ENCODE measurements around the gene RCN2. TPM values are rescaled to one million over a fixed set of nuclear protein-coding genes. Genes with fewer than 3 reads are reported as not detected.

RCN2 gene
- total and polyA plus RNA-seq, 2 donors (not counting 1 experiment from before 2014, with no cell fraction given): 46.6 to 106 TPM

- Histone ChIP-seq H3K36me3 (ENCODE audit: control insufficient read depth, insufficient read depth, low read length) (no peaks in the 10 kb centered on the region), H3K9ac (ENCODE audit: insufficient read depth, low read length) (no peak overlapping the region), H3K27me3 (ENCODE audit: control insufficient read depth, insufficient read depth, low read length) (no peaks in the 10 kb centered on the region), H4K20me1 (ENCODE audit: control insufficient read depth, extremely low read depth, insufficient read depth, low read length) (no peaks in the 10 kb centered on the region), H2AFZ (ENCODE audit: low read length) (no peak overlapping the region), H3K79me2 (ENCODE audit: control insufficient read depth, insufficient read depth, low read length) (no peaks in the 10 kb centered on the region), H3K4me2 (ENCODE audit: extremely low read depth, insufficient read depth, low read length) (no peak overlapping the region), H3K27ac (ENCODE audit: insufficient read depth, low read length) (no peak overlapping the region), H3K9me3 (ENCODE audit: control insufficient read depth, insufficient read depth, low read depth, low read length) (no peaks in the 10 kb centered on the region), H3K4me1 (ENCODE audit: control insufficient read depth, extremely low read depth, insufficient read depth, low read length) (peaks cover 8% of the 10 kb centered on the region), H3K4me3 (replicated peaks in 1 of 4; ENCODE audit: control extremely low read depth in 1 of 4, insufficient read depth in 1 of 4, low read depth in 3 of 4, low read length in 4 of 4) (no peak overlapping the region)
- TF ChIP-seq, protein P1, sequence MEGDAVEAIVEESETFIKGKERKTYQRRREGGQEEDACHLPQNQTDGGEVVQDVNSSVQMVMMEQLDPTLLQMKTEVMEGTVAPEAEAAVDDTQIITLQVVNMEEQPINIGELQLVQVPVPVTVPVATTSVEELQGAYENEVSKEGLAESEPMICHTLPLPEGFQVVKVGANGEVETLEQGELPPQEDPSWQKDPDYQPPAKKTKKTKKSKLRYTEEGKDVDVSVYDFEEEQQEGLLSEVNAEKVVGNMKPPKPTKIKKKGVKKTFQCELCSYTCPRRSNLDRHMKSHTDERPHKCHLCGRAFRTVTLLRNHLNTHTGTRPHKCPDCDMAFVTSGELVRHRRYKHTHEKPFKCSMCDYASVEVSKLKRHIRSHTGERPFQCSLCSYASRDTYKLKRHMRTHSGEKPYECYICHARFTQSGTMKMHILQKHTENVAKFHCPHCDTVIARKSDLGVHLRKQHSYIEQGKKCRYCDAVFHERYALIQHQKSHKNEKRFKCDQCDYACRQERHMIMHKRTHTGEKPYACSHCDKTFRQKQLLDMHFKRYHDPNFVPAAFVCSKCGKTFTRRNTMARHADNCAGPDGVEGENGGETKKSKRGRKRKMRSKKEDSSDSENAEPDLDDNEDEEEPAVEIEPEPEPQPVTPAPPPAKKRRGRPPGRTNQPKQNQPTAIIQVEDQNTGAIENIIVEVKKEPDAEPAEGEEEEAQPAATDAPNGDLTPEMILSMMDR (conservative IDR thresholded peaks at IDR 0.05 in 1 of 2, IDR thresholded peaks at IDR 0.05 in 1 of 2; ENCODE audit: low read depth in 1 of 2, low read length in 2 of 2): no peak
- TF ChIP-seq EZH2 (IDR thresholded peaks at IDR 0.05; ENCODE audit: low read length, missing control alignments): no peak
- DNase-seq (ENCODE audit: low read depth in 2 of 2): no peak
These were observed 68.4 kb downstream of the RCN2 start for GRCh38 chr15:76999996-77000395.

GRCh38 chr15:77001351-77001750 lies 69.8 kb downstream of the RCN2 start:
- Histone ChIP-seq H3K27ac (ENCODE audit: insufficient read depth, low read length) (no peak overlapping the region), H4K20me1 (ENCODE audit: control insufficient read depth, extremely low read depth, insufficient read depth, low read length) (no peaks in the 10 kb centered on the region), H3K27me3 (ENCODE audit: control insufficient read depth, insufficient read depth, low read length) (peaks cover under 1% of the 10 kb centered on the region), H2AFZ (ENCODE audit: low read length) (no peak overlapping the region), H3K4me2 (ENCODE audit: extremely low read depth, insufficient read depth, low read length) (no peak overlapping the region), H3K4me1 (ENCODE audit: control insufficient read depth, extremely low read depth, insufficient read depth, low read length) (peaks cover 5% of the 10 kb centered on the region), H3K79me2 (ENCODE audit: control insufficient read depth, insufficient read depth, low read length) (no peaks in the 10 kb centered on the region), H3K9ac (ENCODE audit: insufficient read depth, low read length) (no peak overlapping the region), H3K9me3 (ENCODE audit: control insufficient read depth, insufficient read depth, low read depth, low read length) (no peaks in the 10 kb centered on the region), H3K4me3 (replicated peaks in 1 of 4; ENCODE audit: control extremely low read depth in 1 of 4, insufficient read depth in 1 of 4, low read depth in 3 of 4, low read length in 4 of 4) (no peak overlapping the region), H3K36me3 (ENCODE audit: control insufficient read depth, insufficient read depth, low read length) (no peaks in the 10 kb centered on the region)
- no peak for TF ChIP-seq EZH2 (IDR thresholded peaks at IDR 0.05; ENCODE audit: low read length, missing control alignments)
- TF ChIP-seq, protein P1 (conservative IDR thresholded peaks at IDR 0.05 in 1 of 2, IDR thresholded peaks at IDR 0.05 in 1 of 2; ENCODE audit: low read depth in 1 of 2, low read length in 2 of 2): no peak
- no peak for DNase-seq (ENCODE audit: low read depth in 2 of 2)

DNA sequence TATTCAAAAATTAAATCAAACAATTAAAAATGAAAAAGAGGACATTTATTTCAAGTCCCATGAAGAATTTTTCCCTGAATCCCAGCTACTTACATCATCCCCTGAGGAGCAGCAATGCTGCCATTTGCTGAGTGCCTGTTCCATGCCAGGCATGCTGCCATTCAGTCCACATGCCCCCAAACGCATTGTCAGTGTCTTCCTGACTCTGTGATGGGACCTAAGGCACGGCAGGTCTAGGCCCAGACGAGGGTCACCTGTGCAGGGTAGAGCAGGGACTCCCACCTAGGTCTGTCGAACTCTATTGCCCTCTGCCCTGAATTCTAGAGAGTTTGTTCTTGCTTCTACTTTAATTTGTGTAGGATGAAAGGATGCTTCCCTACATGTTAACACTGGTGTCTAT lies 70.4 kb downstream of the RCN2 start:
- H3K27me3 ChIP-seq (ENCODE audit: control insufficient read depth, insufficient read depth, low read length): peaks cover 5% of the 10 kb centered on the region
- H3K4me2 ChIP-seq (ENCODE audit: extremely low read depth, insufficient read depth, low read length): no peak overlapping the region
- H4K20me1 ChIP-seq (ENCODE audit: control insufficient read depth, extremely low read depth, insufficient read depth, low read length): no peaks in the 10 kb centered on the region
- no peaks in the 10 kb centered on the region for H3K9me3 ChIP-seq (ENCODE audit: control insufficient read depth, insufficient read depth, low read depth, low read length)
- no peak overlapping the region for H2AFZ ChIP-seq (ENCODE audit: low read length)
- TF ChIP-seq, protein P1 (conservative IDR thresholded peaks at IDR 0.05 in 1 of 2, IDR thresholded peaks at IDR 0.05 in 1 of 2; ENCODE audit: low read depth in 1 of 2, low read length in 2 of 2): no peak
- TF ChIP-seq EZH2 (IDR thresholded peaks at IDR 0.05; ENCODE audit: low read length, missing control alignments): no peak
- no peaks in the 10 kb centered on the region for H3K4me1 ChIP-seq (ENCODE audit: control insufficient read depth, extremely low read depth, insufficient read depth, low read length)
- no peaks in the 10 kb centered on the region for H3K79me2 ChIP-seq (ENCODE audit: control insufficient read depth, insufficient read depth, low read length)
- no peaks in the 10 kb centered on the region for H3K36me3 ChIP-seq (ENCODE audit: control insufficient read depth, insufficient read depth, low read length)
- no peak overlapping the region for H3K4me3 ChIP-seq (replicated peaks in 1 of 4; ENCODE audit: control extremely low read depth in 1 of 4, insufficient read depth in 1 of 4, low read depth in 3 of 4, low read length in 4 of 4)
- no peak overlapping the region for H3K27ac ChIP-seq (ENCODE audit: insufficient read depth, low read length)
- DNase-seq (ENCODE audit: low read depth in 2 of 2): no peak
- H3K9ac ChIP-seq (ENCODE audit: insufficient read depth, low read length): no peak overlapping the region

Data from fibroblast of lung (primary cell).